Vagina (tissue), 2 donors: Measurements from ENCODE around the gene ASTN1.

Source experiments
- CTCF ChIP-seq, 3 experiments: fragments of 450-650 bp in 2 of 3; fragments of 200-600 bp in 1 of 3; sonication (generic) in 1 of 3; IDR thresholded peaks; one replicate each; pipeline ENCODE4 v1.5.1; 2017 to 2019; ENCODE audit warnings: antibody characterized with exemption in 3 of 3, mild to moderate bottlenecking in 2 of 3, moderate library complexity in 2 of 3
- POLR2A ChIP-seq, 2 donors: fragments of 450-650 bp; IDR thresholded peaks; one replicate each; pipeline ENCODE4 v1.6.1; 2017; ENCODE audit warnings: antibody characterized with exemption in 2 of 2, mild to moderate bottlenecking in 2 of 2, moderate library complexity in 2 of 2
- POLR2AphosphoS5 ChIP-seq, 2 donors: sonication (generic); formaldehyde crosslinking; IDR thresholded peaks; one replicate each; pipeline ENCODE4 v1.9.0; 2017; ENCODE audit warnings: antibody characterized with exemption in 2 of 2, mild to moderate bottlenecking in 2 of 2, low read depth in 1 of 2; ENCODE audit not compliant: insufficient read depth in 1 of 2

- TF ChIP-seq CTCF (IDR thresholded peaks at IDR 0.05) (no peak), POLR2AphosphoS5 (IDR thresholded peaks at IDR 0.05; ENCODE audit: insufficient read depth in 1 of 2, low read depth in 1 of 2) (no peak), POLR2A (IDR thresholded peaks at IDR 0.05) (no peak)
These were observed 7.8 kb upstream of the ASTN1 start for GRCh38 chr1:177172272-177172671.
